ENCODE measurements around the gene LDB3.

DNA sequence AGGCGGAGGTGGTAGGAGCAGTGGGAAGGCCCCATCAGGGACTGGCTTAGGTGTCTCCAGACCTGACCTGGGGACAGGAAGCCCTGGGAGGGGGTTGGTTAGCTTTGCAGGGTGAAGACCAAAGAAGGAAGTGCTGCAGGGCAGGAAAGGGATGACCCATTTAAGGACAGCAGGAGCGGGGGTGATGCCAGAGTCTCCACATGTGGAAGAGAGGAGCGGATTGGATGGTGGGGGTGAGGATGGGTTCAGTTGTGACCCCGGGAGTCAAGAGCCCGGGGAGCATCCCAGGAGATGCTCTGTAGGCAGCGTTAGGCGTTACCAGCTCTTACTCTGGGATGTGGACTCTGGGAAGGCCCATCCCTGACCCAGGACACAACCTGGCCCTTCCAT is 3.1 kb upstream of the LDB3 start:
- TF ChIP-seq ZNF8 (CRISPR knock-in tag; IDR thresholded peaks at IDR 0.05) (no peak), RARB (CRISPR knock-in tag; IDR thresholded peaks at IDR 0.05) (no peak), ZNF565 (CRISPR knock-in tag; conservative IDR thresholded peaks at IDR 0.05; ENCODE audit: low read depth) (no peak), ZC3H10 (CRISPR knock-in tag; IDR thresholded peaks at IDR 0.05) (no peak), ZFP30 (CRISPR knock-in tag; IDR thresholded peaks at IDR 0.05) (no peak), CSDC2 (CRISPR knock-in tag; IDR thresholded peaks at IDR 0.05) (no peak), ARNTL (CRISPR knock-in tag; IDR thresholded peaks at IDR 0.05; ENCODE audit: borderline replicate concordance, low read depth) (no peak), SNAI2 (CRISPR knock-in tag; IDR thresholded peaks at IDR 0.05) (no peak), TSHZ2 (CRISPR knock-in tag; IDR thresholded peaks at IDR 0.05) (no peak), CSRNP3 (CRISPR knock-in tag; IDR thresholded peaks at IDR 0.05) (no peak)
- TF ChIP-seq, protein P1, sequence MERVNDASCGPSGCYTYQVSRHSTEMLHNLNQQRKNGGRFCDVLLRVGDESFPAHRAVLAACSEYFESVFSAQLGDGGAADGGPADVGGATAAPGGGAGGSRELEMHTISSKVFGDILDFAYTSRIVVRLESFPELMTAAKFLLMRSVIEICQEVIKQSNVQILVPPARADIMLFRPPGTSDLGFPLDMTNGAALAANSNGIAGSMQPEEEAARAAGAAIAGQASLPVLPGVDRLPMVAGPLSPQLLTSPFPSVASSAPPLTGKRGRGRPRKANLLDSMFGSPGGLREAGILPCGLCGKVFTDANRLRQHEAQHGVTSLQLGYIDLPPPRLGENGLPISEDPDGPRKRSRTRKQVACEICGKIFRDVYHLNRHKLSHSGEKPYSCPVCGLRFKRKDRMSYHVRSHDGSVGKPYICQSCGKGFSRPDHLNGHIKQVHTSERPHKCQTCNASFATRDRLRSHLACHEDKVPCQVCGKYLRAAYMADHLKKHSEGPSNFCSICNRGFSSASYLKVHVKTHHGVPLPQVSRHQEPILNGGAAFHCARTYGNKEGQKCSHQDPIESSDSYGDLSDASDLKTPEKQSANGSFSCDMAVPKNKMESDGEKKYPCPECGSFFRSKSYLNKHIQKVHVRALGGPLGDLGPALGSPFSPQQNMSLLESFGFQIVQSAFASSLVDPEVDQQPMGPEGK (CRISPR knock-in tag; IDR thresholded peaks at IDR 0.05; ENCODE audit: borderline replicate concordance), result no peak
